Memory B cell (primary cell): ENCODE results near the gene ERBIN.
A peak's percentile ranks its signal among the peaks of the same experiment; 100 is the strongest.

Source experiments
- ATAC-seq: fragments of 150-1000 bp; cut with Tn5 transposase; 2 replicates; pipeline ENCODE4 v1.10.0; 2021; ENCODE audit warnings: low read depth, mild to moderate bottlenecking, moderate library complexity
- DNase-seq, 2 donors: peaks; one replicate each; pipeline ENCODE4 v3.0.0; 2022; ENCODE audit warnings: low spot score in 2 of 2
- H3K27ac Mint-ChIP-seq: one replicate; pipeline ENCODE4 v1.8.0; 2022; ENCODE audit warnings: mild to moderate bottlenecking, moderate library complexity, mixed read lengths
- H3K27me3 Mint-ChIP-seq: one replicate; pipeline ENCODE4 v1.8.0; 2022; ENCODE audit warnings: mixed read lengths
- H3K36me3 Mint-ChIP-seq: one replicate; pipeline ENCODE4 v1.8.0; 2022; ENCODE audit warnings: mild to moderate bottlenecking, mixed read lengths
- H3K4me1 Mint-ChIP-seq: one replicate; pipeline ENCODE4 v1.8.0; 2022; ENCODE audit warnings: mixed read lengths
- H3K4me3 Mint-ChIP-seq: one replicate; pipeline ENCODE4 v1.8.0; 2022; ENCODE audit warnings: mild to moderate bottlenecking, moderate library complexity, mixed read lengths
- H3K9me3 Mint-ChIP-seq: one replicate; pipeline ENCODE4 v1.8.0; 2022; ENCODE audit warnings: mixed read lengths

Gene ERBIN

DNA sequence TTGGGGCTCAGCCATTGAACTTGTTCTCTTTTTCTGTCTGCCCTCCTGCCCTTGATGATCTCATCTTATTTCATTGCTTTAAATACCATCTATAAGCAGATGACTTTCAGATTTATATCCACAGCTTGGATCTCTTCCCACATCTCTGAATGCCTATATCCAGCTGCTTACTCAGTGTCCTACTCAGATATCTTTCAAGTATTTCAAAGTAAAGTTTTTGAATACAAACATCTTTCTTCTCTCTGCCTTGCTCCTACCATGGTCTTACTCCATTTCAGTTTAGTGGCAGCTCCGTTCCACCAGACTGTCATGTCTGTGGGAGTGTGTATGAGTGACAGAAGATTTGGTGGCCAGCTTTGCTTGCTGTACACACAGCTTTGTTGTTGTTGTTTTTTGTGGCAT, 59.7 kb downstream of the ERBIN start:
- H3K27me3 Mint-ChIP-seq, result no peaks in the 10 kb centered on the region
- ATAC-seq, result no peak
- no peak overlapping the region for H3K4me3 Mint-ChIP-seq
- no peak for DNase-seq
- no peaks in the 10 kb centered on the region for H3K9me3 Mint-ChIP-seq
- peaks cover 13% of the 10 kb centered on the region for H3K36me3 Mint-ChIP-seq
- peak overlapping the region; percentile 81 for H3K27ac Mint-ChIP-seq
- peaks cover 34% of the 10 kb centered on the region for H3K4me1 Mint-ChIP-seq

DNA sequence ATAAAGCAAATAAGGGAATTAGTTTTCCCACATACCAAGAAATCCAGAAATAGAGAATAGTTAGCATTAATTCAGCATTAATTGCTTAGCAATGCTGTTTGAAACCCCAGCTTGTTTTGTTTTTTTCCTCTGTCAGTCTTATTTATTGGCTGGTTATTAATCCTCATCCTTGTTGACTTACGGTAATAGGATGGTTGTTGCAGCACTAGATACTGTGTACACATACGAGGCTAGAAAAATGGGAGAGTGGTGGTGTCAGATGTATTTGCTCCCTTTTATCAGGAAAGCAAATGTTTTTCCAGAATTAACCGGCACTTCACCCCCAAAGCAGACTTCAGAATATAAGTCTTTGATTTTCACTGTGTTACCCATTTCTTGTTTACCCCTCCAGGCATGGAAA, 60.4 kb downstream of the ERBIN start:
- DNase-seq, result no peak
- Mint-ChIP-seq H3K4me1 (peaks cover 28% of the 10 kb centered on the region), H3K36me3 (peaks cover 13% of the 10 kb centered on the region), H3K27ac (no peak overlapping the region), H3K4me3 (no peak overlapping the region), H3K27me3 (no peaks in the 10 kb centered on the region), H3K9me3 (no peaks in the 10 kb centered on the region)
- ATAC-seq, result no peak

DNA sequence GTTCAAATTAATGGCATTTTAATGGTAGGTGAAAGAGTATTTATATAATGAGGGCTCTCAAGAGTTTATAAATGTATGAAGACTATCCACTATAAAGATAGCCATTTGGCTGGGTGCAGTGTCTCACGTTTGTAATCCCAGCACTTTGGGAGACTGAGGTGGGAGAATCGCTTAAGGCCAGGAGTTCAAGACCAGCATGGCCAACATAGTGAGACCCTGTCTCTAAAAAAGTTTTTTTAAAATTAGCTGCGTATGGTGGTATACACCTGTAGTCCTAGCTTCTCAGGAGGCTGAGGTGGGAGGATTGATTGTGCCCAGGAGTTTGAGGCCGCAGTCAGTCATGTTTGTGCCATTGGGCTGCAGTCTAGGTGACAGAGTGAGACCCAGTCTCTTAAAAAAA, 61.6 kb downstream of the ERBIN start:
- no peaks in the 10 kb centered on the region for H3K27me3 Mint-ChIP-seq
- no peak for ATAC-seq
- no peak for DNase-seq
- H3K36me3 Mint-ChIP-seq, result peaks cover 17% of the 10 kb centered on the region
- peaks cover 23% of the 10 kb centered on the region for H3K4me1 Mint-ChIP-seq
- H3K9me3 Mint-ChIP-seq, result no peaks in the 10 kb centered on the region
- H3K4me3 Mint-ChIP-seq, result no peak overlapping the region
- H3K27ac Mint-ChIP-seq, result no peak overlapping the region

DNA sequence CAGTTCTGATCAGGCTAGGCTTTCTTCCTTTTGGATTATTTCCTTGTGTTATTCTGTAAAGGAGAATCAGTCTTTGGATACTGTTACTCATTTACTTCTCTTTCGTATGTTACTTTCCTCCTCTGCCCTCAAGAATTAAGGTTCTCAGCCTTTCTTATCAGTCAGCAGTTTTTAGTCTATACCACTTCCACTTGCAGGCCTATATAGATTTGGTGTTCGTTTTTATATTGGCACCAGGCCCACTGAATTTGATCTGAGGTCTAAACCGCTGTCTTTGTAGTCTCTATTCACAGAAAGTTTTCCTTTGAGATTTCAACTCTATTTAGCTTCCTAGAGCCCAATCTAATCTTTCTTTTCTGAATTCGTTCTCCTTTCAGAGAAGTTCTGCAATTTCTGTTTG, 62.8 kb downstream of the ERBIN start:
- DNase-seq, result no peak
- Mint-ChIP-seq H3K9me3 (no peaks in the 10 kb centered on the region), H3K27me3 (no peaks in the 10 kb centered on the region), H3K36me3 (peaks cover 17% of the 10 kb centered on the region), H3K4me3 (no peak overlapping the region), H3K4me1 (peaks cover 19% of the 10 kb centered on the region), H3K27ac (peak overlapping the region; percentile 37)
- no peak for ATAC-seq

DNA sequence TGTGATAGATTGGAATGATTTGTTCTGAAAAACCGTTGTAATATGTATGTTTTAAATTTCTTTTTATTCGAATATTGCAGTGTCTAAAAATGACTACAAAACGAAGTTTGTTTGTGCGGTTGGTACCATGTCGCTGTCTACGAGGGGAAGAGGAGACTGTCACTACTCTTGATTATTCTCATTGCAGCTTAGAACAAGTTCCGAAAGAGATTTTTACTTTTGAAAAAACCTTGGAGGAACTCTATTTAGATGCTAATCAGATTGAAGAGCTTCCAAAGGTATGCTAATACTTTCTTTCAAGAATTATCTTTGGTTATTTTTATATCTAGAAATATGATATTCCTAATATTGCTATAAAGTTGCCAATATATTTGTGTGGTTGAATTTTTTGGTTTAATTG, 66.3 kb downstream of the ERBIN start:
- H3K27ac Mint-ChIP-seq, result no peak overlapping the region
- DNase-seq (no peak), ATAC-seq (no peak)
- H3K27me3 Mint-ChIP-seq, result no peaks in the 10 kb centered on the region
- H3K4me1 Mint-ChIP-seq, result peaks cover 20% of the 10 kb centered on the region
- no peak overlapping the region for H3K4me3 Mint-ChIP-seq
- peaks cover 32% of the 10 kb centered on the region for H3K36me3 Mint-ChIP-seq
- no peaks in the 10 kb centered on the region for H3K9me3 Mint-ChIP-seq

DNA sequence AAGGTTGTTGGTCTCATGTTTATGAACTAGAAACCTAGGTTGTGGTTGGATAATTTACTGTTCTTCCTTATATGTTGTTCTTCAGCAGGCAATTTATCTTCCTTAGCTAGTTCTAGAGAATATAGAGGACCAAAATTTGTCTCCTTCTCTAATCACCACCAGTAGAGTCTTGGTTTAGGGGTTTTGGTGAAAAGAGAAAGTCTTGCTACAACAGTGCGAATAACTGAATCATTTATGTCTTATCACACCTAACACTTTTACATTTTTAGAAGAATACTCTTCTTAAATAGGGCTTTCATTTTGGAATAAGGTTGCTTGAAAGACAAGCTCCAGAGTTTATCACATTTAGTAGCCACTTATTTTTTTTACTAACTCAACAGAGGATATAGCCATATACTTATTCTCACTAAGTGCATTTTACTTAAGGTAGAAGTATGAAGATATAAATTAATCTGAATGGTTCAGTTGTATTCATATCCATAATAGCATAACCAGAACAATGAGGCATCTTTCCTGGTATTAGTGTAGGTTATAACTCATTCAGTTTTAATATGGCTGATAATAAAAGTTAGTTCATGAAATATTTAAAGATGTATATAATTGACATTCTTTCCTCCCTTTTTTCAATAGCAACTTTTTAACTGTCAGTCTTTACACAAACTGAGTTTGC, 67.9 kb downstream of the ERBIN start:
- Mint-ChIP-seq H3K4me1 (peaks cover 17% of the 10 kb centered on the region), H3K36me3 (peaks cover 31% of the 10 kb centered on the region), H3K27me3 (no peaks in the 10 kb centered on the region), H3K4me3 (no peak overlapping the region), H3K27ac (no peak overlapping the region), H3K9me3 (no peaks in the 10 kb centered on the region)
- no peak for ATAC-seq
- no peak for DNase-seq

DNA sequence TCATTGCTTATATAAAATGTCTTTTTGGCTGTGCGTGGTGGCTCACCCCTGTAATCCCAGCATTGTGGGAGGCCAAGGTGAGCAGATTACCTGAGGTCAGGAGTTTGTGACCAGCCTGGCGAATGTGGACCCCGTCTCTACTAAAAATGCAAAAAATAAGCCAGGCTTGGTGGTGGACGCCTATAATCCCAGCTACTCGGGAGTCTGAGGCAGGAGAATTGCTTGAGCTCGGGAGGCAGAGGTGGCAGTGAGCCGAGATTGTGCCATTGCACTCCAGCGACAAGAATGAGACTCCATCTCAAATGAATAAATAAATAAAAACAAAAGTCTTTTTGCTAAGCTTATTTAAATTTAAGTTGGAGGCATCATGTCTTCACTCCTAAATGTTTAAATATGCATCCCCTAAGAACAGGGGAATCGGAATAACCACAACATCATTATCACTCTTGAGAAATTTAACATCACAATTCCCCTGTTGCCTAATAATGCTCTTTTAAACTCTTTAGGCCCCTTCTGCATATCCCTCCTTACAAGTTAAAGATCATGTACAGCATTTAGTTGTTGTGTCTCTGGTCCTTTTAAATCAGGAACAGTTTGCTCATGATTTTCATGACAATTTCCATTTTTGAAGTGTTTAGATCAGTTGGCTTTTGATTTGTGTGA, 72.8 kb downstream of the ERBIN start:
- H3K36me3 Mint-ChIP-seq, result peaks cover 50% of the 10 kb centered on the region
- DNase-seq, result no peak
- H3K27ac Mint-ChIP-seq, result peak overlapping the region; percentile 50

DNA sequence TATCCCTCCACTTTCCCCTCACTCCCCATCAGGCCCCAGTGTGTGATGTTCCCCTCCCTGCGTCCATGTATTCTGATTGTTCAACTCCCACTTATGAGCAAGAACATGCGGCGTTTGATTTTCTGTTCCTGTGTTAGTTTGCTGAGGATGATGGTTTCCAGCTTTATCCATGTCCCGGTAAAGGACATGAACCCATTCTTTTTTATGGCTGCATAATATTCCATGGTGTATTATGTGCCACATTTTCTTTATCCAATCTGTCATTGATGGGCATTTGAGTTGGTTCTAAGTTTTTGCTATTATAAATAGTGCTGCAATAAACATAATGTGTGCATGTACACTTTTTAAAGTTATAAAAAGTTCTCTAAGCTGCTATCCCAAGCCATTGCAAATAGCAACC, 75.6 kb downstream of the ERBIN start:
- Mint-ChIP-seq H3K9me3 (peaks cover 5% of the 10 kb centered on the region), H3K4me3 (no peak overlapping the region), H3K27me3 (no peaks in the 10 kb centered on the region), H3K4me1 (peaks cover 31% of the 10 kb centered on the region), H3K36me3 (peaks cover 49% of the 10 kb centered on the region), H3K27ac (peak overlapping the region; percentile 70)
- ATAC-seq (no peak), DNase-seq (no peak)

More for the DNA sequence above, 72.8 kb downstream of the ERBIN start:
- Mint-ChIP-seq H3K27me3 (no peaks in the 10 kb centered on the region), H3K4me1 (peaks cover 30% of the 10 kb centered on the region), H3K9me3 (no peaks in the 10 kb centered on the region), H3K4me3 (no peak overlapping the region)
- ATAC-seq, result no peak

DNA sequence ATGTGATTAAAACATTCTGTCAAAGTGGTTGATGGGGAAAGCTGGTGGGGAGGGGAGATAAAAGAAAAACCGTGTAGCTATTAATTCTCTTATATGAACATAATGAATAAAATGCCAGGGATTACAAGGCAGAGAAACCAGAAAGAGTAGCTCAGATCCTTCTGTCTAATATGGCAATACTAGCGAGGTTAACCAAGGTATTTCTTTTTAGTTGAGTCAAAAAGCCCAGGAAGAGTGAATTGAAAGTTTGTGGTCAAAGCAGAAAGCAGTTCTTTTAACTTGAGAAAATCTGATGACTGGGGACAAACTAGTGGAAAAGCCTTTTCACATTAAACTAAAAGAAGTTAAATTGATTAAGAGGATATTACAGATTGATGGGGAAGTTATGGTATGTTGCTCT, 76.0 kb downstream of the ERBIN start:
- DNase-seq, result no peak
- H3K27me3 Mint-ChIP-seq, result no peaks in the 10 kb centered on the region
- H3K4me3 Mint-ChIP-seq, result no peak overlapping the region
- ATAC-seq, result no peak
- peaks cover 5% of the 10 kb centered on the region for H3K9me3 Mint-ChIP-seq
- H3K4me1 Mint-ChIP-seq, result peaks cover 28% of the 10 kb centered on the region
- peaks cover 45% of the 10 kb centered on the region for H3K36me3 Mint-ChIP-seq
- H3K27ac Mint-ChIP-seq, result peak overlapping the region; percentile 70

DNA sequence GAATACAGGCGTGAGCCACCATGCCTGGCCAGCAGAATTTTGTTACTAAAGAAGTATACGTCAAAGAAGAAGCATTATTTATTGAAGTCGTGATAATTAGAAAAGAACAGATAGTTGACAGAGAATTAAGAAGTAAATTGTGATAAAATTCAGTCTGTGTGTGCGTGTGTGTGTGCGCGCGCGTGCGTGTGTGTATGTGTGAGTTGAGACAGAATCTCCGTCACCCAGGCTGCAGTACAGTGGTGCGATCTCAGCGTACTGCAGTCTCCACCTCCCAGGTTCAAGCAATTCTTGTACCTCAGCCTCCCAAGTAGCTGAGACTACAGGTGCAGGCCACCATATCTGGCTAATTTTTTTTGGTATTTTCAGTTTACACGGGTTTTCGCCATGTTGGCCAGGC, 77.8 kb downstream of the ERBIN start:
- H3K4me3 Mint-ChIP-seq, result no peak overlapping the region
- DNase-seq (no peak), ATAC-seq (no peak)
- peak overlapping the region; percentile 78 for H3K27ac Mint-ChIP-seq
- peaks cover 5% of the 10 kb centered on the region for H3K9me3 Mint-ChIP-seq
- H3K27me3 Mint-ChIP-seq, result no peaks in the 10 kb centered on the region
- peaks cover 37% of the 10 kb centered on the region for H3K4me1 Mint-ChIP-seq
- H3K36me3 Mint-ChIP-seq, result peaks cover 48% of the 10 kb centered on the region

DNA sequence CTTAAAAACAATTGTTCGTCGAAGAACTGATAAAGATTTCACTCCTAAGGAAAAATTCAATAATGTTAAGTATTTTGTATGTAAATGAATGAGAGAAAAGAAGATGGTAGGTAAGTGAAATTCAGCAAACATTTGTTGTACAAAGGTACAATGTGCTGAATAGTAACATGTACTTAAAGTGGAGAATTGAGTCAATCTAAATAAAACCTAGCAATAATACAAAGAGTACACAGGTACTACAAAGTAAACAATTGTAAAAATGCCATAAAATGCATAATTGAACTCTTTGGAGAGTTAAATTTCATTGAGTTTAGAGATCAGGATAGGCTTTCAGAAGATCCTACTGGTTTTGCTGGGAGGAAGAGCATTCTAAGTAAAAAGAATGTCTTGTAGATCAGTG, 82.9 kb downstream of the ERBIN start:
- peaks cover 32% of the 10 kb centered on the region for H3K4me1 Mint-ChIP-seq
- ATAC-seq (no peak), DNase-seq (no peak)
- no peaks in the 10 kb centered on the region for H3K27me3 Mint-ChIP-seq
- peaks cover 20% of the 10 kb centered on the region for H3K36me3 Mint-ChIP-seq
- H3K4me3 Mint-ChIP-seq, result no peak overlapping the region
- peaks cover 5% of the 10 kb centered on the region for H3K9me3 Mint-ChIP-seq
- H3K27ac Mint-ChIP-seq, result peak overlapping the region; percentile 91

DNA sequence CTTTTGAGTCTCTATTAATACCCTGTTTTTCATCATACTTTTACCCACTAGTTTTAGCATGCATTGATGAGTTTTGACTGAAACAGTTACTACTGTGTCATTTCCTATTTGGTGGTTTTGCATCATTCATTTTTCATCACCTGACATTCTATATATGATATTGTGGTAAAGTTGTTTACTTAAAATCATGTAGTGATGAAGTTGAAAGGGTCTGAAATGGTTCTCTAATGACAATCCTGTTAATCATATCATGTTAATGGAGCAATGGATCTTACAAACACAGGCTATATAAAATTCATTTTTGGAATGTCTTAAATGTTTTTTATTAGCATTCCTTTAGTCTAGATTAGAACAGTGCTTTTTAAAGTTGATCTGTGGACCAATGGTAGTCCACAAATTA, 84.1 kb downstream of the ERBIN start:
- no peaks in the 10 kb centered on the region for H3K27me3 Mint-ChIP-seq
- H3K4me3 Mint-ChIP-seq, result peak overlapping the region; percentile 12
- H3K4me1 Mint-ChIP-seq, result peaks cover 23% of the 10 kb centered on the region
- peak overlapping the region; percentile 91 for H3K27ac Mint-ChIP-seq
- H3K36me3 Mint-ChIP-seq, result peaks cover 11% of the 10 kb centered on the region
- DNase-seq, result no peak
- H3K9me3 Mint-ChIP-seq, result peaks cover 1% of the 10 kb centered on the region
- ATAC-seq, result peak; percentile 88

DNA sequence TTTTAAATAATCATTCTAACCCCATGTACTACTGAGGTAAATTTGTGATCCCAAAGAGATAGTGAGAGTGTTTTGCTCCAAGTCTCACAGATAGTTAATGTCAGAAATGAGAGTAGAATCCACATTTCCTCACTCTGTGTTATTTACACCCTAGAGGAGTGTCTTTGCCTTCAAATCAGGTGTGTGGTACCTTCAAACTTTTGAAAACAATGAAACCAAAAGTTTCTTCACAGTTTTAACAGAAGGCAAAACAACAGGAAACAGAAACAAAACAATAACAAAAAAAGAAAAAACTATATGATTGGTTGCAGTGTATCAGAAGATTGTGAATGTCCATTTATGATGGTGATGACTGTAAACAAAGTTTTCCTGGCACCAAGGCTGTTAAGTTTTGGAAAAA, 85.9 kb downstream of the ERBIN start:
- DNase-seq (no peak), ATAC-seq (peak; percentile 23)
- Mint-ChIP-seq H3K9me3 (no peaks in the 10 kb centered on the region), H3K4me3 (no peak overlapping the region), H3K27me3 (no peaks in the 10 kb centered on the region), H3K27ac (peak overlapping the region; percentile 87), H3K36me3 (peaks cover 14% of the 10 kb centered on the region), H3K4me1 (peaks cover 25% of the 10 kb centered on the region)

DNA sequence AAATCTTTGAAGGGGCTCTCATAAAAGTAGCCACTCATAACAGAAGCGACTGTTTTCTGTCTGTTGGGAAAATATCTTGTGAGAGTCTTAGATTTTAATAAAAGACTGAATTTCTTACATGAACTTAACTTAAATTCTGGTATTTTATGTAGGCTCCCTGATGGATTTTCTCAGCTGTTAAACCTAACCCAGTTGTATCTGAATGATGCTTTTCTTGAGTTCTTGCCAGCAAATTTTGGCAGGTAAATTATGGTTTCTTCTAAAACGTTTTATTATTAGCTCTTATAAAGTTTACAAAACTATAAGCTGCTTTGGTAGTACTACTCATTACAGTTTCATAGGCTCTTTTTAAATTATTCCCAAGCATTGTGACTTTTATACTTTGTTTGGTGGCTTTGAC, 87.0 kb downstream of the ERBIN start:
- ATAC-seq, result no peak
- Mint-ChIP-seq H3K9me3 (no peaks in the 10 kb centered on the region), H3K36me3 (peaks cover 16% of the 10 kb centered on the region), H3K27ac (no peak overlapping the region), H3K27me3 (no peaks in the 10 kb centered on the region), H3K4me3 (no peak overlapping the region), H3K4me1 (peaks cover 25% of the 10 kb centered on the region)
- DNase-seq, result no peak

DNA sequence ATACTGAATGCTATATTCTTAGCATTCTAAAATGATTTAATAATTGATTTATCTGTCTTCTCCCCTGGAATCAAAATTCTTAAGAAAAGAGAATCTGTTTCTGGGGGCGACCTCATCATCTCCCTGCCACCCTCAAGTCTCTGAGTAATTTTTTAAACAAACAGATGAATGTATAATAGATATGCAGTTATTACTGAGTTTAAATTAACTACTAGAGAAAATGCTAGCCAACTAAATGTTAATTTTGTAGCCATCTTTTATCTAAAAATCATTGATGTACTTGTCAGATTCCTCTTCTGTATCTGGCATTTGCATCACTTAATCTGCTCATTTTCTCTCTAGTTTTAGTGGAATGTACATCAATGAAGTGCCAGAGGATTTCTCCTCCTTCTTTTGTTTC, 87.5 kb downstream of the ERBIN start:
- Mint-ChIP-seq H3K4me1 (peaks cover 23% of the 10 kb centered on the region), H3K27me3 (no peaks in the 10 kb centered on the region), H3K9me3 (no peaks in the 10 kb centered on the region), H3K36me3 (peaks cover 16% of the 10 kb centered on the region), H3K27ac (no peak overlapping the region), H3K4me3 (no peak overlapping the region)
- DNase-seq (no peak), ATAC-seq (no peak)
